ENCODE measurements around the gene CEPT1.

GRCh38 chr1:111234258-111234657 is 94.2 kb downstream of the CEPT1 start:
- TF ChIP-seq CREB1 (IDR thresholded peaks at IDR 0.05; ENCODE audit: low read depth) (no peak), EGR1 (IDR thresholded peaks at IDR 0.05) (no peak), RAD21 (IDR thresholded peaks at IDR 0.05; ENCODE audit: low read depth) (no peak), MAX (IDR thresholded peaks at IDR 0.05) (no peak), TEAD4 (IDR thresholded peaks at IDR 0.05) (no peak), USF1 (IDR thresholded peaks at IDR 0.05) (no peak), EP300 (IDR thresholded peaks at IDR 0.05; ENCODE audit: borderline replicate concordance) (no peak), REST (IDR thresholded peaks at IDR 0.05; ENCODE audit: low read depth) (no peak), YY1 (IDR thresholded peaks at IDR 0.05; ENCODE audit: low read depth) (no peak), ZBTB7A (IDR thresholded peaks at IDR 0.05; ENCODE audit: low read depth) (no peak), TCF12 (IDR thresholded peaks at IDR 0.05; ENCODE audit: low read depth) (no peak), NFIC (IDR thresholded peaks at IDR 0.05) (no peak), FOXM1 (IDR thresholded peaks at IDR 0.05; ENCODE audit: borderline replicate concordance, low read depth) (no peak)
